Parathyroid adenoma (tissue), 2 donors: ENCODE results near the gene PRELID1.
A peak's percentile ranks its signal among the peaks of the same experiment; 100 is the strongest.

ENCODE experiments used
- H2AFZ ChIP-seq: fragments of 300-600 bp; sonication (generic); one replicate; pipeline ENCODE4 v1.7.0; 2017; ENCODE audit warnings: antibody characterized with exemption, mild to moderate bottlenecking
- H3K27ac ChIP-seq: fragments of 300-600 bp; sonication (generic); one replicate; pipeline ENCODE4 v1.7.0; 2017
- H3K27me3 ChIP-seq: fragments of 300-600 bp; sonication (generic); one replicate; pipeline ENCODE4 v1.7.0; 2017; ENCODE audit warnings: low read length; ENCODE audit not compliant: control insufficient read depth, insufficient read depth
- H3K36me3 ChIP-seq: fragments of 300-600 bp; sonication (generic); one replicate; pipeline ENCODE4 v1.7.0; 2017; ENCODE audit warnings: low read length; ENCODE audit not compliant: control insufficient read depth, insufficient read depth
- H3K4me1 ChIP-seq: fragments of 300-600 bp; sonication (generic); one replicate; pipeline ENCODE4 v1.7.0; 2017; ENCODE audit warnings: control low read depth
- H3K4me2 ChIP-seq: fragments of 300-600 bp; sonication (generic); one replicate; pipeline ENCODE4 v1.7.0; 2017; ENCODE audit warnings: low read length
- H3K4me3 ChIP-seq: fragments of 300-600 bp; sonication (generic); one replicate; pipeline ENCODE4 v1.7.0; 2017; ENCODE audit warnings: low read depth, low read length
- H3K79me2 ChIP-seq: fragments of 300-600 bp; sonication (generic); one replicate; pipeline ENCODE4 v1.7.0; 2017; ENCODE audit warnings: control low read depth
- H3K9ac ChIP-seq: fragments of 300-600 bp; sonication (generic); one replicate; pipeline ENCODE4 v1.7.0; 2017; ENCODE audit warnings: mild to moderate bottlenecking
- H3K9me3 ChIP-seq: fragments of 300-600 bp; sonication (generic); one replicate; pipeline ENCODE4 v1.7.0; 2017; ENCODE audit warnings: low read length; ENCODE audit not compliant: control insufficient read depth
- TF ChIP-seq, protein P1 (sequence below): fragments of 300-600 bp; sonication (generic); IDR thresholded peaks from one replicate; pipeline ENCODE4 v1.7.0; 2017; ENCODE audit warnings: antibody characterized with exemption, mild to moderate bottlenecking
- donor health status: primary hyperparathyroidism.

The PRELID1 gene

GRCh38 chr5:177351392-177352329 is 48.1 kb downstream of the PRELID1 start, which contains the start of gene LMAN2:
LMAN2 (minus strand) TSS chr5:177351668; CDS start chr5:177351647, 21 bp downstream.
- Histone ChIP-seq H3K9me3 (no peaks in the 10 kb centered on the region), H3K27me3 (no peaks in the 10 kb centered on the region), H3K36me3 (no peaks in the 10 kb centered on the region), H3K79me2 (peaks cover 10% of the 10 kb centered on the region), H3K4me3 (peak within 1 kb of the TSS; percentile 99), H3K9ac (peak within 1 kb of the TSS; percentile 95), H3K4me1 (peaks cover 9% of the 10 kb centered on the region), H3K4me2 (peak within 1 kb of the TSS; percentile 92), H3K27ac (peak within 1 kb of the TSS; percentile 93), H2AFZ (peak within 1 kb of the TSS; percentile 89)
- TF ChIP-seq, protein P1, sequence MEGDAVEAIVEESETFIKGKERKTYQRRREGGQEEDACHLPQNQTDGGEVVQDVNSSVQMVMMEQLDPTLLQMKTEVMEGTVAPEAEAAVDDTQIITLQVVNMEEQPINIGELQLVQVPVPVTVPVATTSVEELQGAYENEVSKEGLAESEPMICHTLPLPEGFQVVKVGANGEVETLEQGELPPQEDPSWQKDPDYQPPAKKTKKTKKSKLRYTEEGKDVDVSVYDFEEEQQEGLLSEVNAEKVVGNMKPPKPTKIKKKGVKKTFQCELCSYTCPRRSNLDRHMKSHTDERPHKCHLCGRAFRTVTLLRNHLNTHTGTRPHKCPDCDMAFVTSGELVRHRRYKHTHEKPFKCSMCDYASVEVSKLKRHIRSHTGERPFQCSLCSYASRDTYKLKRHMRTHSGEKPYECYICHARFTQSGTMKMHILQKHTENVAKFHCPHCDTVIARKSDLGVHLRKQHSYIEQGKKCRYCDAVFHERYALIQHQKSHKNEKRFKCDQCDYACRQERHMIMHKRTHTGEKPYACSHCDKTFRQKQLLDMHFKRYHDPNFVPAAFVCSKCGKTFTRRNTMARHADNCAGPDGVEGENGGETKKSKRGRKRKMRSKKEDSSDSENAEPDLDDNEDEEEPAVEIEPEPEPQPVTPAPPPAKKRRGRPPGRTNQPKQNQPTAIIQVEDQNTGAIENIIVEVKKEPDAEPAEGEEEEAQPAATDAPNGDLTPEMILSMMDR, result no peak

GRCh38 chr5:177353093-177353492 is 49.5 kb downstream of the PRELID1 start:
- H3K36me3 ChIP-seq, result no peaks in the 10 kb centered on the region
- H3K27ac ChIP-seq, result no peak overlapping the region
- no peak overlapping the region for H2AFZ ChIP-seq
- TF ChIP-seq, protein P1, result no peak
- H3K4me2 ChIP-seq, result no peak overlapping the region
- peaks cover 10% of the 10 kb centered on the region for H3K79me2 ChIP-seq
- H3K9me3 ChIP-seq, result no peaks in the 10 kb centered on the region
- H3K4me1 ChIP-seq, result peaks cover 5% of the 10 kb centered on the region
- H3K27me3 ChIP-seq, result no peaks in the 10 kb centered on the region
- H3K9ac ChIP-seq, result no peak overlapping the region
- no peak overlapping the region for H3K4me3 ChIP-seq

DNA sequence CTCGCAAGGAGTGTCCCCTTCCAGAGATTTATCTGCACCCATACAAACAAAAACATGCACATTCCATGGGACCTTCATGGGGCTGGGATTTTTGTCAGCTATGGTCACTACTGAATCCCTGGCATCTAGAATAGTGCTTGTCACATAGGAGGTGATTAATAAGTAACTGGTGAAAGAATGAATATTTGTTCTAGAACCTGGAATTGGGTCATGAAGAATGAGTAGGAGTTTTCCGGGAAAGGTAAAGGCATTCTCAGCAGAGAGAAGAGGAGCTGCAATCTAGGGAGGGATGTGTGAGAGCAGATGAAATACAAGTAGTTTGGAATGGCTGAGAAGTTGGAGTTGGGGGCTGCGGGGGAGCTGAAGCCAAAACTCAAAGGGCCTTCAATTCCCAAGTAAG is 50.7 kb downstream of the PRELID1 start:
- H3K9me3 ChIP-seq, result no peaks in the 10 kb centered on the region
- no peak overlapping the region for H3K4me2 ChIP-seq
- H3K27me3 ChIP-seq, result no peaks in the 10 kb centered on the region
- peaks cover 10% of the 10 kb centered on the region for H3K79me2 ChIP-seq
- peaks cover 5% of the 10 kb centered on the region for H3K4me1 ChIP-seq
- H3K9ac ChIP-seq, result no peak overlapping the region
- no peak overlapping the region for H3K4me3 ChIP-seq
- H3K36me3 ChIP-seq, result no peaks in the 10 kb centered on the region
- no peak overlapping the region for H2AFZ ChIP-seq
- H3K27ac ChIP-seq, result no peak overlapping the region
- TF ChIP-seq, protein P1, result no peak

- no peak overlapping the region for H3K4me3 ChIP-seq
- no peak overlapping the region for H2AFZ ChIP-seq
- H3K36me3 ChIP-seq, result no peaks in the 10 kb centered on the region
- no peak overlapping the region for H3K9ac ChIP-seq
- H3K79me2 ChIP-seq, result peaks cover 10% of the 10 kb centered on the region
- H3K27ac ChIP-seq, result no peak overlapping the region
- no peaks in the 10 kb centered on the region for H3K27me3 ChIP-seq
- TF ChIP-seq, protein P1, result no peak
- H3K4me2 ChIP-seq, result no peak overlapping the region
- H3K9me3 ChIP-seq, result no peaks in the 10 kb centered on the region
- peaks cover 5% of the 10 kb centered on the region for H3K4me1 ChIP-seq
Observed at GRCh38 chr5:177354711-177355110, 51.1 kb downstream of the PRELID1 start.
